ENCODE results near the gene TCFL5.

- TF ChIP-seq EZH2 (IDR thresholded peaks at IDR 0.05; ENCODE audit: insufficient read depth, poor library complexity, severe bottlenecking), result no peak
- no peak for TF ChIP-seq EZH2phosphoT487 (IDR thresholded peaks at IDR 0.05; ENCODE audit: insufficient read depth, low read depth)
Observed at GRCh38 chr20:62838128-62838891, 23.3 kb downstream of the TCFL5 start.

Measured in GM23248 (cell line).